Astrocyte of the hippocampus (primary cell): ENCODE results near the gene IFI44.

Source experiments
- DNase-seq: peaks from one replicate; pipeline ENCODE4 v3.0.0; 2011; ENCODE audit warnings: low read depth, low spot score

Gene IFI44

GRCh38 chr1:78649628-78650027, at the start of gene IFI44:
Gene IFI44, plus strand, starts transcription at chr1:78649831. Its CDS starts 365 bp downstream, at chr1:78650196.
- peak; percentile 92 for DNase-seq

- no peak for DNase-seq
These were observed 48.6 kb upstream of the IFI44 start for GRCh38 chr1:78601068-78601467.

- no peak for DNase-seq
These were observed 46.4 kb upstream of the IFI44 start for GRCh38 chr1:78603206-78603605.

GRCh38 chr1:78604643-78605042, 45.0 kb upstream of the IFI44 start:
- DNase-seq = no peak

GRCh38 chr1:78606274-78606673, 43.4 kb upstream of the IFI44 start:
- no peak for DNase-seq

- DNase-seq = peak; percentile 33
These were observed 42.2 kb upstream of the IFI44 start for GRCh38 chr1:78607334-78607927.

- no peak for DNase-seq
These were observed 41.7 kb upstream of the IFI44 start for GRCh38 chr1:78607944-78608343.

- peak; percentile 91 for DNase-seq
These were observed 32.0 kb upstream of the IFI44 start for GRCh38 chr1:78617615-78618026.

- DNase-seq = peak; percentile 5
These were observed 30.6 kb upstream of the IFI44 start for GRCh38 chr1:78619032-78619431.

GRCh38 chr1:78619446-78619802, 30.2 kb upstream of the IFI44 start:
- no peak for DNase-seq

- DNase-seq = peak; percentile 67
These were observed 29.6 kb upstream of the IFI44 start, which contains the start of gene IFI44L for GRCh38 chr1:78619803-78620579. Gene IFI44L, plus strand, starts transcription at chr1:78620448. Its CDS starts 7,468 bp downstream, at chr1:78627916.

GRCh38 chr1:78620666-78621065, 29.0 kb upstream of the IFI44 start:
- DNase-seq = peak; percentile 10

- no peak for DNase-seq
These were observed 27.1 kb upstream of the IFI44 start for GRCh38 chr1:78622548-78622947.

- no peak for DNase-seq
These were observed 25.6 kb upstream of the IFI44 start for GRCh38 chr1:78624035-78624434.

- DNase-seq = no peak
These were observed 22.3 kb upstream of the IFI44 start for GRCh38 chr1:78627321-78627720.

- DNase-seq = no peak
These were observed 19.0 kb upstream of the IFI44 start for GRCh38 chr1:78630600-78630999.

GRCh38 chr1:78633209-78633608, 16.4 kb upstream of the IFI44 start:
- DNase-seq = no peak

GRCh38 chr1:78640462-78640861, 9.2 kb upstream of the IFI44 start:
- no peak for DNase-seq

- no peak for DNase-seq
These were observed 8.1 kb upstream of the IFI44 start for GRCh38 chr1:78641558-78641957.

GRCh38 chr1:78645723-78646122, 3.9 kb upstream of the IFI44 start:
- DNase-seq = no peak

- no peak for DNase-seq
These were observed 2.4 kb upstream of the IFI44 start for GRCh38 chr1:78647238-78647637.

GRCh38 chr1:78650114-78650660, 556 bp downstream of the IFI44 start:
- DNase-seq = peak; percentile 5

- no peak for DNase-seq
These were observed 1.6 kb downstream of the IFI44 start for GRCh38 chr1:78651241-78651640.
